AG09319 (cell line): Measurements from ENCODE around the gene IL33.

Experiments used
- DNase-seq: peaks from one replicate; pipeline ENCODE4 v3.0.0-alpha.2; 2010; ENCODE audit warnings: low read depth; ENCODE audit errors: extremely low read depth
- TF ChIP-seq, protein P1 (sequence below): IDR thresholded peaks from 2 replicates; pipeline ENCODE4 v1.5.1; 2011; ENCODE audit warnings: low read depth, mild to moderate bottlenecking, inconsistent platforms, low read length, moderate library complexity

Gene IL33

DNA sequence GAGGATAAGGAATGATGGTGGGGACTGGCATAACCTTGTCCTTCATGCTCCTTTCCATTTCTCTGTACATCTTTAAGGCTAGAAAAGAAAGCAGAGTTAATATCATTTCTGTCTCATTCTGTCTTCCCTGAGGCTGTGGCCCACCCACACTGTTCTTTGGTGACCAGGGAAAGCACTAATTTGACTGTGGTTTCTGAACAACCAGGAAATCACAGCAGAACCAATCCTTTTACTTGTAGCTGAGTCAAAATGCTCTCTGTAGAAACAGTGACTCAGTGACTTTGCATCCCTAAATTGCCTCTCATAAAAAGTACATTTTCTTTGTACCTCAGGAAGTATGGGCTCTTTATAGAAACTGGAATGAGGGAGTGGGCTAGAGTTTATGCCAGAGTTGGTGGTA lies 28.1 kb downstream of the IL33 start:
- TF ChIP-seq, protein P1, sequence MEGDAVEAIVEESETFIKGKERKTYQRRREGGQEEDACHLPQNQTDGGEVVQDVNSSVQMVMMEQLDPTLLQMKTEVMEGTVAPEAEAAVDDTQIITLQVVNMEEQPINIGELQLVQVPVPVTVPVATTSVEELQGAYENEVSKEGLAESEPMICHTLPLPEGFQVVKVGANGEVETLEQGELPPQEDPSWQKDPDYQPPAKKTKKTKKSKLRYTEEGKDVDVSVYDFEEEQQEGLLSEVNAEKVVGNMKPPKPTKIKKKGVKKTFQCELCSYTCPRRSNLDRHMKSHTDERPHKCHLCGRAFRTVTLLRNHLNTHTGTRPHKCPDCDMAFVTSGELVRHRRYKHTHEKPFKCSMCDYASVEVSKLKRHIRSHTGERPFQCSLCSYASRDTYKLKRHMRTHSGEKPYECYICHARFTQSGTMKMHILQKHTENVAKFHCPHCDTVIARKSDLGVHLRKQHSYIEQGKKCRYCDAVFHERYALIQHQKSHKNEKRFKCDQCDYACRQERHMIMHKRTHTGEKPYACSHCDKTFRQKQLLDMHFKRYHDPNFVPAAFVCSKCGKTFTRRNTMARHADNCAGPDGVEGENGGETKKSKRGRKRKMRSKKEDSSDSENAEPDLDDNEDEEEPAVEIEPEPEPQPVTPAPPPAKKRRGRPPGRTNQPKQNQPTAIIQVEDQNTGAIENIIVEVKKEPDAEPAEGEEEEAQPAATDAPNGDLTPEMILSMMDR: no peak
- no peak for DNase-seq

DNA sequence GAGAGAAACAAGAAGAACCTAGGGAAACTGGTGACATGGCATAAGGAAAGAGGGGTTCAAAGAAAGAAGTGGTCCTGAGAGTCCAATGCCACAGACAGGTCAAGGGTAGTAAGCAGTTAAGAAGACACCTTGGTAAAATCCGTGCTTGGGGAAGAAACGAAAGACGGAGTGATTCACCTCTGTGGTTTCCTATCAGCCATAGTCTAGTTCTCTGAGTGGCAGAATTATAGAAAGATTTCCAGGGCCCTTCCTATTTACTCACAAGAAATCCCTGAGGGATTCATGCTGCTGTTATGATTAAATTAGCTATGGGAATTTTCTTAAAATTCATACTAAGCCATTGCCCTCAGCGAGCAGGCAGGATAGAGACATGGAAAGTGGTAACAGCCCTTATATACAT lies 31.7 kb downstream of the IL33 start:
- DNase-seq: no peak
- TF ChIP-seq, protein P1: no peak

DNA sequence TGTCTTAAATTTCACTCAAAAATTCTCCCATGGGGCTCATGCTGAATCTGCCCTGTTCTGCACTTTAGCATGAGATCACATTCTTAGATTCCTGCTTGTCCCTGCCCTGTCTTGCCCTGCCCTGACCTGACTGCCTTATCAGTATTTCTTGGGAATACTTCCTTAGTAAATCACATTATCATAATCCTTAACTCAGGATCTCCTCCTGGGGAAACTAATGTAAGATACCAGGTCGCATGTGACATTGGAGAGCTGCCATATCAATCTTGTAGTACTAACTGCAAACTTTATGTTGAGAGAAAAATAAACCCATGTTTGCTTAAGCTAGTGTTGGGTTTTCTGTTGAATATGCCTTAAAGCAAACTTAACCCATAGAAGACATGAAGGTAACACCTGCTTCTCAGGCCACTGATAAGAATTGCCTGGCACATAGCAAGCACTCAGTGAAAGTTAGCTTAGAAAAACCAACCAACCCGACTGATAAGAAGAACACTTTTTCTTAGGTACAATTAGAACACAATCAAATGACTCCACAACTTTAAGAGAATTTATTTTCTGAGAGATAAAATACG lies 53.3 kb downstream of the IL33 start:
- no peak for DNase-seq
- TF ChIP-seq, protein P1: no peak

DNA sequence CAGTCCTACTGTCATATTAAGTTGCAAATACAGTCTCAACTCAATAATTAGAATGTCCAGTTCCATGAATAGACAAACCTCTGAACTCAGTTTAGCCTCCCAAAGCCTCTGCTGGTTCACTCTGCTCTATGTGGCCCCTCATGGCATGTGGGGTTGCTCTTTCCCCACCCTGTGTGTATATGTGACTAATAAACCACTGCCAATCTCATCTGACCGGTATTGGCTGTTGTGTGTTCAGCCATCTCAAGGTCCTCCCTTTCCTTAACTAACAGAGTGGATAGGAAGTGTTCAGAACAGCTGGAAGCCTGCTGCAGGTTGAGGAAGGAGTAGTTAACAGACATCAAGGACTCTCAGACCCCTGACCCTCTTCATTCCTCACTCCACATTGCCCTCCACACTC lies 55.3 kb downstream of the IL33 start:
- TF ChIP-seq, protein P1: no peak
- no peak for DNase-seq

DNA sequence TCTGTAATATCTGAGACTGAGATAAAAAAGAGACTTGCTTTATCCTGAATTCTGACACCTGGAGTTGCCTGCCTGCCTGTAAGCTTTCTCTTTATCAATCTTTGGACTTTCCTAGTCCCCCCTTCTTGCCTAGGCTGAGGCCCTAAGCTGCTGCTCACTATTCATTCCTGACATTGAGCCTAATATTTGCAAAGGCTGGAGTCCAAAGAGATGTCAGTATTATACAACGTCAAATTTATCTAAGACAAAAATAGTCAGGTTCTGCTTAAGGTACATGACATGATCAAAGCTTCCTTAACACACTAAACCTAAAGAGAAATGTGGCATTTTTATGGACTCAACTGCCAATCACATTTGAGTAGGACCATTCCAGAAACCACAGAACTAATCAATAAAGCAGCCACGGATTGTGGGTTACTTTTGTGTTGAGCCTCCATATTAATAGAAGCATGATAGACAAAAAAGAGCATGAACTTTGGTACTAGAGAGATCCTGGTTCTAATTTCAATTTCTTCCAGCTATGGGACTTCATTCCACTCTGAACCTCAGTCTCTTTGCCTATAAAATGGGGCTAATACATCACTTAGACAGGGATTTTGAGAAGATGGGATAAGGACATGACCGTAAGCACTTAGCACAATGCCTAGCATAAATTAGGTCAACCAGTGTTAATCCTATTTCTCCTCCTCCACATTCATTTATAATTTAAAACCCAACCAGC lies 56.1 kb downstream of the IL33 start:
- TF ChIP-seq, protein P1: no peak
- no peak for DNase-seq

DNA sequence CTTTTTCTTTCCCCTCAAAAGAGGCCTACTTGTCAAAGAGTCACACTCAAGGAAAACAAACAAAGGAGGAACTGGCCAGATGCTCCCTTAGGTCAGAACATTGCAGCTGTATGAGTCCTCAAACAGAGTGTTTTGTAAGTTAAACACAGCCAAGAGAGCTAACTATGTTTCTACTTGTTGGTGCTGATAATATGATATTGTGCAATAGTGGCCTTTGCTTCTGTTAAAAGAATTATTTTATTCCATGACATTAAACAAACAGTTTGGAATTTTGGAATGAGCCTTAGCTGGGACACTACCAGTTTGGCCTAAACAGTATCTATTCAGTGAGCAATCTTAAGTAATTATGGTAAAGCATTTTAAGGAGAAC lies 56.6 kb downstream of the IL33 start:
- TF ChIP-seq, protein P1: no peak
- DNase-seq: peak; percentile 93

DNA sequence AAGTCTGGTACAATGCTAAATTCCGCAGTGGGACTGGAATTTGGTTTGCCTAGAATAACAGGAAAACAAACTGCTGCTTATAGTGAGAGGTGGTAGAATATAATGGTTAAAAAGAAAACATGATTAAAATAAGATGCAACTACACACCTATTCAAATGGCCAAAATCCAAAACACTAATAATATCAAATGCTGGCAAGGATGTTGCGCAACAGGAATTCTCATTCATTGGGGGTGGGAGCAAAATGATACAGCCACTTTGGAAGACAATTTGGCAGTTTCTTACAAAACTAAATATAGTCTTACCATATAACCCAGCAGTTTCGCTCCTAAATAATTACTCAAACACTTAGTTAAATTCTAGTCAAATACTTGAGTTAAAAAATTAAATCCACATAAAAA lies 61.8 kb downstream of the IL33 start:
- no peak for DNase-seq
- TF ChIP-seq, protein P1: no peak
